Heart right ventricle (tissue), 16 donors: ENCODE data around the gene PHACTR3. TPM values are rescaled to one million over a fixed set of nuclear protein-coding genes. Genes with fewer than 3 reads are reported as not detected.
A peak's percentile ranks its signal among the peaks of the same experiment; 100 is the strongest.

Experiments
- ATAC-seq, 8 donors: fragments of 200-7000 bp; cut with Tn5 transposase; one replicate each; pipeline ENCODE4 v1.9.1; 2020; ENCODE audit warnings: mild to moderate bottlenecking in 8 of 8, moderate library complexity in 8 of 8, moderate number of reproducible peaks in 1 of 8
- DNase-seq, 2 donors: peaks; one replicate each; pipeline ENCODE4 v3.0.0-alpha.2; 2020
- H3K27ac ChIP-seq, 10 donors: fragments of 200-600 bp; sonication (generic) in 2 of 10; one replicate each; pipeline versions ENCODE4 v1.5.0 to v1.8.0; 2020 to 2022; ENCODE audit warnings: mild to moderate bottlenecking in 3 of 10
- H3K27me3 ChIP-seq, 7 donors: fragments of 200-600 bp; one replicate each; pipeline ENCODE4 v1.8.0; 2021 to 2022; ENCODE audit warnings: mild to moderate bottlenecking in 2 of 7
- H3K36me3 ChIP-seq, 9 donors: fragments of 200-600 bp; sonication (generic) in 1 of 9; one replicate each; pipeline versions ENCODE4 v1.5.0 to v1.8.0; 2020 to 2022; ENCODE audit warnings: mild to moderate bottlenecking in 2 of 9
- H3K4me1 ChIP-seq, 9 donors: fragments of 200-600 bp; sonication (generic) in 1 of 9; one replicate each; pipeline versions ENCODE4 v1.5.0 to v1.8.0; 2020 to 2022; ENCODE audit warnings: mild to moderate bottlenecking in 4 of 9
- H3K4me3 ChIP-seq, 10 donors: fragments of 200-600 bp; sonication (generic) in 2 of 10; one replicate each; pipeline versions ENCODE4 v1.5.0 to v1.8.0; 2020 to 2022; ENCODE audit warnings: mild to moderate bottlenecking in 7 of 10, moderate library complexity in 2 of 10
- H3K9me3 ChIP-seq, 11 donors: fragments of 200-600 bp in 10 of 11; sonication (generic) in 2 of 11; one replicate each; pipeline versions ENCODE4 v1.5.0 to v1.8.0; 2013 to 2022; ENCODE audit warnings: mild to moderate bottlenecking in 2 of 11, control low read depth in 1 of 11, moderate library complexity in 1 of 11
- CTCF ChIP-seq, 9 donors: fragments of 200-600 bp; sonication (generic) in 2 of 9; IDR thresholded peaks; one replicate each; pipeline versions ENCODE4 v1.5.0 to v1.8.0; 2021 to 2022; ENCODE audit warnings: antibody characterized with exemption in 9 of 9, mild to moderate bottlenecking in 5 of 9, moderate library complexity in 1 of 9
- WGBS, 2 donors: extraction: QIAGEN DNeasy Blood & Tissue Kit; methylation state at CpG; one replicate each; pipeline ENCODE4 v1.1.7; 2013; ENCODE audit warnings: inconsistent platforms in 1 of 2; 5-methylcytosine and 5-hydroxymethylcytosine counted together
- intact Hi-C, 10 donors: fragments of 100-400 bp; cut with DNase I; formaldehyde crosslinking; loops; one replicate each; pipeline versions ENCODE4 v1.11.1 to v1.14.2; 2022
- polyA plus RNA-seq, 2 donors: library from polyadenylated mRNA; stranded (reverse); fragments of 200-250 nt; gene quantifications; one replicate each; pipeline ENCODE4 v1.2.3, GENCODE V29; 2013
- total RNA-seq, 10 donors: library from RNA; stranded (reverse); fragmentation: NEBNext Ultra II Directional in 3 of 10; extraction: Animal tissue kit (Norgen Biotek cat#: 25700) in 3 of 10; gene quantifications; one replicate each; pipeline versions ENCODE4 v1.2.1 to v1.2.4, GENCODE V29; 2021 to 2023
- donor health status: Arrhythmogenic right ventricular cardiomyopathy.
- donor health status: ischemic (EF 13 %, LVEDD 7.1; RV severe dilation, severe dysfunction).
- donor health status: healthy with polysubstance abuse.
- donor health status: DM: no; HTN: yes; CAD: no.
- donor health status: DM: no; HTN: no; CAD: no.
- donor health status: ischemic (EF 25% LVEDD 6.9; RV normal size, moderate dysfunction).
- donor health status: ischemic (EF 25% LVEDD 5.7; RV mildly dilated, moderate dysfunction).
- donor health status: healthy.
- donor health status: DM: yes; HTN: yes; CAD: no.
- donor health status: Ischemic cardiomyopathy.
- donor health status: ischemic (EF 35%, LVEDD 5.7; RV mildly dilated, moderate dysfunction).
- donor health status: nonischemic (EF 11% LVEDD 7.7; RV severe dilation, severe dysfunction).
- donor health status: DM: yes; HTN: yes; CAD: no.
- donor health status: PGD.
- donor health status: ischemic (EF 29% LVEDD 5.4; RV normal size, mild dysfunction).
- donor health status: nonischemic (EF 23%, LVEDD 6.1; RV moderate dilation, normal function).

PHACTR3 gene
- total and polyA plus RNA-seq, 12 donors, result 0.51 to 24.1 (median 3.7) TPM

- ATAC-seq, result no peak
Observed at GRCh38 chr20:59701236-59701635, 96.9 kb downstream of the PHACTR3 start.

GRCh38 chr20:59703046-59703445, 98.7 kb downstream of the PHACTR3 start:
- no peak for TF ChIP-seq CTCF (IDR thresholded peaks at IDR 0.05)
- no peak for DNase-seq

More at GRCh38 chr20:59701236-59701635, 96.9 kb downstream of the PHACTR3 start:
- TF ChIP-seq CTCF (IDR thresholded peaks at IDR 0.05), result no peak
- Histone ChIP-seq H3K4me1 (peaks cover 0 to 6% (median 0%) of the 10 kb centered on the region in 9 donors), H3K9me3 (no peaks in the 10 kb centered on the region), H3K36me3 (no peaks in the 10 kb centered on the region), H3K27ac (no peak overlapping the region), H3K4me3 (no peak overlapping the region), H3K27me3 (peaks cover 0 to 36% (median 0%) of the 10 kb centered on the region in 7 donors)
- DNase-seq, result no peak
- 72 to 74% methylated on average over 2 of the region's 2 CpGs for WGBS, 2 donors
- intact Hi-C loops, result no loop called here

GRCh38 chr20:59705651-59706399, 101.5 kb downstream of the PHACTR3 start:
- Histone ChIP-seq H3K36me3 (no peaks in the 10 kb centered on the region), H3K27ac (no peak overlapping the region), H3K9me3 (no peaks in the 10 kb centered on the region), H3K4me1 (peaks cover 0 to 6% (median 0%) of the 10 kb centered on the region in 9 donors), H3K27me3 (peaks cover 0 to 39% (median 0%) of the 10 kb centered on the region in 7 donors), H3K4me3 (no peak overlapping the region)
- TF ChIP-seq CTCF (IDR thresholded peaks at IDR 0.05), result peak in 2 of 9 donors; percentile 6 to 8
- 19 to 35% methylated on average over 5 of the region's 5 CpGs for WGBS, 2 donors
- no peak for DNase-seq
- intact Hi-C loops, result no loop called here
- ATAC-seq, result peak in 2 of 8 donors; percentile 28 to 56

More at GRCh38 chr20:59703046-59703445, 98.7 kb downstream of the PHACTR3 start:
- no peak overlapping the region for H3K27ac ChIP-seq
- H3K27me3 ChIP-seq, result peaks cover 0 to 37% (median 0%) of the 10 kb centered on the region in 7 donors
- H3K4me1 ChIP-seq, result peaks cover 0 to 6% (median 0%) of the 10 kb centered on the region in 9 donors
- no peak overlapping the region for H3K4me3 ChIP-seq
- ATAC-seq, result no peak
- H3K9me3 ChIP-seq, result no peaks in the 10 kb centered on the region
- no peaks in the 10 kb centered on the region for H3K36me3 ChIP-seq
- intact Hi-C loops, result no loop called here
- WGBS, 2 donors, result 66 to 71% methylated on average over 5 of the region's 5 CpGs

GRCh38 chr20:59706400-59706693, 102.0 kb downstream of the PHACTR3 start:
- Histone ChIP-seq H3K27me3 (peaks cover 0 to 39% (median 0%) of the 10 kb centered on the region in 7 donors), H3K4me3 (no peak overlapping the region), H3K9me3 (peaks cover 0 to 1% (median 0%) of the 10 kb centered on the region in 11 donors), H3K27ac (no peak overlapping the region), H3K36me3 (no peaks in the 10 kb centered on the region), H3K4me1 (peaks cover 0 to 6% (median 0%) of the 10 kb centered on the region in 9 donors)
- intact Hi-C loops, result no loop called here
- 59 to 78% methylated on average over 1 of the region's 1 CpG for WGBS, 2 donors
- TF ChIP-seq CTCF (IDR thresholded peaks at IDR 0.05), result no peak
- ATAC-seq (peak in 1 of 8 donors; percentile 14), DNase-seq (no peak)
